Measurements from ENCODE around the gene SERINC2. TPM values are rescaled to one million over a fixed set of nuclear protein-coding genes. Genes with fewer than 3 reads are reported as not detected.

Gene SERINC2
- total and polyA plus RNA-seq, 2 donors (not counting 1 experiment from before 2014, with no cell fraction given) = 28.4 to 104 TPM

- Histone ChIP-seq H3K4me1 (ENCODE audit: control insufficient read depth, extremely low read depth, insufficient read depth, low read length) (peaks cover 16% of the 10 kb centered on the region), H3K36me3 (ENCODE audit: control insufficient read depth, insufficient read depth, low read length) (peaks cover 14% of the 10 kb centered on the region), H3K27ac (ENCODE audit: insufficient read depth, low read length) (no peak overlapping the region), H3K4me3 (replicated peaks in 1 of 4; ENCODE audit: control extremely low read depth in 1 of 4, insufficient read depth in 1 of 4, low read depth in 3 of 4, low read length in 4 of 4) (no peak overlapping the region), H2AFZ (ENCODE audit: low read length) (no peak overlapping the region), H4K20me1 (ENCODE audit: control insufficient read depth, extremely low read depth, insufficient read depth, low read length) (no peaks in the 10 kb centered on the region), H3K27me3 (ENCODE audit: control insufficient read depth, insufficient read depth, low read length) (no peaks in the 10 kb centered on the region), H3K79me2 (ENCODE audit: control insufficient read depth, insufficient read depth, low read length) (peaks cover 65% of the 10 kb centered on the region), H3K9ac (ENCODE audit: insufficient read depth, low read length) (no peak overlapping the region), H3K4me2 (ENCODE audit: extremely low read depth, insufficient read depth, low read length) (peak overlapping the region; percentile 46), H3K9me3 (ENCODE audit: control insufficient read depth, insufficient read depth, low read depth, low read length) (no peaks in the 10 kb centered on the region)
- TF ChIP-seq EZH2 (IDR thresholded peaks at IDR 0.05; ENCODE audit: low read length, missing control alignments) = no peak
- no peak for DNase-seq (ENCODE audit: low read depth in 2 of 2)
Observed at GRCh38 chr1:31418626-31419323, 5.8 kb downstream of the SERINC2 start.

- Histone ChIP-seq H2AFZ (ENCODE audit: low read length) (no peak overlapping the region), H3K4me2 (ENCODE audit: extremely low read depth, insufficient read depth, low read length) (no peak overlapping the region), H3K27me3 (ENCODE audit: control insufficient read depth, insufficient read depth, low read length) (no peaks in the 10 kb centered on the region), H3K9ac (ENCODE audit: insufficient read depth, low read length) (no peak overlapping the region), H3K4me1 (ENCODE audit: control insufficient read depth, extremely low read depth, insufficient read depth, low read length) (peaks cover 16% of the 10 kb centered on the region), H3K36me3 (ENCODE audit: control insufficient read depth, insufficient read depth, low read length) (peaks cover 23% of the 10 kb centered on the region), H3K79me2 (ENCODE audit: control insufficient read depth, insufficient read depth, low read length) (peaks cover 53% of the 10 kb centered on the region), H4K20me1 (ENCODE audit: control insufficient read depth, extremely low read depth, insufficient read depth, low read length) (no peaks in the 10 kb centered on the region), H3K4me3 (replicated peaks in 1 of 4; ENCODE audit: control extremely low read depth in 1 of 4, insufficient read depth in 1 of 4, low read depth in 3 of 4, low read length in 4 of 4) (no peak overlapping the region), H3K27ac (ENCODE audit: insufficient read depth, low read length) (no peak overlapping the region), H3K9me3 (ENCODE audit: control insufficient read depth, insufficient read depth, low read depth, low read length) (no peaks in the 10 kb centered on the region)
- DNase-seq (ENCODE audit: low read depth in 2 of 2) = no peak
- TF ChIP-seq CTCF (conservative IDR thresholded peaks at IDR 0.05 in 1 of 2, IDR thresholded peaks at IDR 0.05 in 1 of 2; ENCODE audit: low read depth in 1 of 2, low read length in 2 of 2) (no peak), EZH2 (IDR thresholded peaks at IDR 0.05; ENCODE audit: low read length, missing control alignments) (no peak)
Observed at GRCh38 chr1:31420716-31421115, 7.7 kb downstream of the SERINC2 start.

- Histone ChIP-seq H3K9ac (ENCODE audit: insufficient read depth, low read length) (no peak overlapping the region), H3K36me3 (ENCODE audit: control insufficient read depth, insufficient read depth, low read length) (peaks cover 27% of the 10 kb centered on the region), H3K79me2 (ENCODE audit: control insufficient read depth, insufficient read depth, low read length) (peaks cover 47% of the 10 kb centered on the region), H4K20me1 (ENCODE audit: control insufficient read depth, extremely low read depth, insufficient read depth, low read length) (no peaks in the 10 kb centered on the region), H3K27me3 (ENCODE audit: control insufficient read depth, insufficient read depth, low read length) (no peaks in the 10 kb centered on the region), H3K4me3 (replicated peaks in 1 of 4; ENCODE audit: control extremely low read depth in 1 of 4, insufficient read depth in 1 of 4, low read depth in 3 of 4, low read length in 4 of 4) (no peak overlapping the region), H3K9me3 (ENCODE audit: control insufficient read depth, insufficient read depth, low read depth, low read length) (no peaks in the 10 kb centered on the region), H3K4me2 (ENCODE audit: extremely low read depth, insufficient read depth, low read length) (peak overlapping the region; percentile 7), H3K27ac (ENCODE audit: insufficient read depth, low read length) (peak overlapping the region; percentile 29), H3K4me1 (ENCODE audit: control insufficient read depth, extremely low read depth, insufficient read depth, low read length) (peaks cover 16% of the 10 kb centered on the region), H2AFZ (ENCODE audit: low read length) (no peak overlapping the region)
- peak; percentile 40 to 61 for TF ChIP-seq CTCF (conservative IDR thresholded peaks at IDR 0.05 in 1 of 2, IDR thresholded peaks at IDR 0.05 in 1 of 2; ENCODE audit: low read depth in 1 of 2, low read length in 2 of 2)
- TF ChIP-seq EZH2 (IDR thresholded peaks at IDR 0.05; ENCODE audit: low read length, missing control alignments) = no peak
- DNase-seq (ENCODE audit: low read depth in 2 of 2) = peak; percentile 28 to 48
Observed at GRCh38 chr1:31421371-31422040, 8.5 kb downstream of the SERINC2 start.
